Muscle of back (tissue), 11 donors: Measurements from ENCODE around the gene SGCA. TPM values are rescaled to one million over a fixed set of nuclear protein-coding genes. Genes with fewer than 3 reads are reported as not detected.

ENCODE experiments used
- DNase-seq, 3 donors: peaks; one replicate each; pipeline versions ENCODE4 v3.0.0 to v3.0.0-alpha.2; 2013
- polyA plus RNA-seq, 10 donors: library from polyadenylated mRNA; unstranded; fragments of 120-200 nt; gene quantifications; one replicate each; pipeline ENCODE4 v1.2.1, GENCODE V29; 2013; ENCODE audit not compliant: insufficient read length in 10 of 10

The SGCA gene
- polyA plus RNA-seq, 10 donors: 170 to 300 (median 255) TPM

- no peak for DNase-seq
Observed at GRCh38 chr17:50132104-50132794, 33.6 kb upstream of the SGCA start.

- no peak for DNase-seq
Observed at GRCh38 chr17:50133028-50133768, 32.6 kb upstream of the SGCA start.

- DNase-seq: no peak
Observed at GRCh38 chr17:50133769-50134099, 32.1 kb upstream of the SGCA start.

GRCh38 chr17:50134206-50135110 is 31.3 kb upstream of the SGCA start:
- no peak for DNase-seq

- no peak for DNase-seq
Observed at GRCh38 chr17:50135316-50136095, 30.3 kb upstream of the SGCA start.

- no peak for DNase-seq
Observed at GRCh38 chr17:50136096-50136687, 29.6 kb upstream of the SGCA start.

- DNase-seq: no peak
Observed at GRCh38 chr17:50137042-50137441, 28.8 kb upstream of the SGCA start.

- no peak for DNase-seq
Observed at GRCh38 chr17:50139185-50139783, 26.5 kb upstream of the SGCA start.

GRCh38 chr17:50139950-50140885 is 25.6 kb upstream of the SGCA start:
- DNase-seq: peak in 2 of 3 donors; percentile 76 to 84

GRCh38 chr17:50141026-50141744 is 24.6 kb upstream of the SGCA start:
- DNase-seq: no peak

GRCh38 chr17:50141745-50142110 is 24.1 kb upstream of the SGCA start:
- DNase-seq: no peak

- no peak for DNase-seq
Observed at GRCh38 chr17:50143461-50144176, 22.2 kb upstream of the SGCA start.

GRCh38 chr17:50144355-50144754 is 21.4 kb upstream of the SGCA start:
- DNase-seq: no peak

GRCh38 chr17:50144845-50145531 is 20.8 kb upstream of the SGCA start:
- DNase-seq: no peak

- no peak for DNase-seq
Observed at GRCh38 chr17:50145532-50146229, 20.1 kb upstream of the SGCA start.

GRCh38 chr17:50146230-50146926 is 19.4 kb upstream of the SGCA start:
- DNase-seq: no peak
